Measurements from ENCODE around the gene FARP1.

Gene FARP1

GRCh38 chr13:98134901-98135300, 8.0 kb upstream of the FARP1 start:
- DNase-seq, result no peak

- no peak for DNase-seq
Observed at GRCh38 chr13:98141091-98141490, 1.8 kb upstream of the FARP1 start.

GRCh38 chr13:98141509-98142379, 1.1 kb upstream of the FARP1 start:
- peak in 1 of 2 donors; percentile 2 for DNase-seq

GRCh38 chr13:98143157-98143553, 261 bp downstream of the FARP1 start:
- no peak for DNase-seq

GRCh38 chr13:98143601-98144026, 720 bp downstream of the FARP1 start:
- peak in 1 of 2 donors; percentile 2 for DNase-seq

GRCh38 chr13:98144027-98144741, 1.3 kb downstream of the FARP1 start:
- no peak for DNase-seq

- peak in 1 of 2 donors; percentile 2 for DNase-seq
Observed at GRCh38 chr13:98144801-98145350, 2.0 kb downstream of the FARP1 start.

- DNase-seq, result no peak
Observed at GRCh38 chr13:98147521-98147920, 4.6 kb downstream of the FARP1 start.

- DNase-seq, result no peak
Observed at GRCh38 chr13:98150832-98151479, 8.1 kb downstream of the FARP1 start.

- DNase-seq, result no peak
Observed at GRCh38 chr13:98155475-98156109, 12.7 kb downstream of the FARP1 start.

- no peak for DNase-seq
Observed at GRCh38 chr13:98156259-98156658, 13.4 kb downstream of the FARP1 start.

- DNase-seq, result no peak
Observed at GRCh38 chr13:98157188-98157587, 14.3 kb downstream of the FARP1 start.

GRCh38 chr13:98157609-98158008, 14.7 kb downstream of the FARP1 start:
- DNase-seq, result no peak

- DNase-seq, result no peak
Observed at GRCh38 chr13:98158172-98158899, 15.4 kb downstream of the FARP1 start.

- no peak for DNase-seq
Observed at GRCh38 chr13:98162935-98163334, 20.0 kb downstream of the FARP1 start.

- DNase-seq, result no peak
Observed at GRCh38 chr13:98169331-98169730, 26.4 kb downstream of the FARP1 start.

- DNase-seq, result no peak
Observed at GRCh38 chr13:98171900-98172589, 29.2 kb downstream of the FARP1 start.

- no peak for DNase-seq
Observed at GRCh38 chr13:98172590-98173422, 29.9 kb downstream of the FARP1 start.

- no peak for DNase-seq
Observed at GRCh38 chr13:98173431-98174152, 30.7 kb downstream of the FARP1 start.

GRCh38 chr13:98174307-98174706, 31.4 kb downstream of the FARP1 start:
- DNase-seq, result no peak
